SK-N-SH treated with all-trans-retinoic acid at 6 μM for 48 hours (cell line): Measurements from ENCODE around the gene WNK1.

ENCODE experiments used
- ATAC-seq: fragments of 200-7000 bp; cut with Tn5 transposase; 3 replicates; pipeline ENCODE4 v1.9.1; 2020; ENCODE audit warnings: mild to moderate bottlenecking, moderate library complexity
- BACH2 ChIP-seq: fragments of 250-450 bp; sonication (Bioruptor Pico); IDR thresholded peaks from 2 replicates; pipeline ENCODE4 v1.9.0; 2021; ENCODE audit warnings: mild to moderate bottlenecking, borderline replicate concordance
- CREB5 ChIP-seq: fragments of 250-450 bp; sonication (Bioruptor Pico); IDR thresholded peaks from 2 replicates; pipeline ENCODE4 v1.5.1; 2020; ENCODE audit warnings: low read depth, mild to moderate bottlenecking, moderate library complexity
- CSDC2 ChIP-seq: fragments of 250-450 bp; sonication (Bioruptor Pico); IDR thresholded peaks from 2 replicates; pipeline ENCODE4 v1.5.0; 2020; ENCODE audit warnings: mild to moderate bottlenecking, moderate library complexity
- CSRNP3 ChIP-seq: fragments of 250-450 bp; sonication (Bioruptor Pico); IDR thresholded peaks from 2 replicates; pipeline ENCODE4 v1.5.1; 2021; ENCODE audit warnings: mild to moderate bottlenecking, moderate library complexity
- GLIS3 ChIP-seq: fragments of 250-450 bp; sonication (Bioruptor Pico); IDR thresholded peaks from 2 replicates; pipeline ENCODE4 v1.5.0; 2020; ENCODE audit warnings: mild to moderate bottlenecking, moderate library complexity
- OSR1 ChIP-seq: fragments of 250-450 bp; sonication (Bioruptor Pico); IDR thresholded peaks from 2 replicates; pipeline ENCODE4 v1.8.0; 2022; ENCODE audit warnings: moderate library complexity, mild to moderate bottlenecking, inconsistent platforms
- PPARA ChIP-seq: fragments of 250-450 bp; sonication (Bioruptor Pico); IDR thresholded peaks from 2 replicates; pipeline ENCODE4 v1.5.0; 2020; ENCODE audit warnings: mild to moderate bottlenecking, borderline replicate concordance
- RARB ChIP-seq: fragments of 250-450 bp; sonication (Bioruptor Pico); IDR thresholded peaks from 2 replicates; pipeline ENCODE4 v1.8.0; 2021; ENCODE audit warnings: mild to moderate bottlenecking, moderate library complexity
- TCF4 ChIP-seq: fragments of 250-450 bp; sonication (Bioruptor Pico); IDR thresholded peaks from 2 replicates; pipeline ENCODE4 v1.8.0; 2021; ENCODE audit warnings: mild to moderate bottlenecking, moderate library complexity, borderline replicate concordance
- TOX ChIP-seq: fragments of 250-450 bp; sonication (Bioruptor Pico); IDR thresholded peaks from 2 replicates; pipeline ENCODE4 v1.8.0; 2021; ENCODE audit warnings: mild to moderate bottlenecking, moderate library complexity, borderline replicate concordance
- TSHZ2 ChIP-seq: fragments of 250-450 bp; sonication (Bioruptor Pico); IDR thresholded peaks from 2 replicates; pipeline ENCODE4 v1.5.0; 2020; ENCODE audit warnings: mild to moderate bottlenecking, moderate library complexity
- ZC3H10 ChIP-seq: fragments of 250-450 bp; sonication (Bioruptor Pico); IDR thresholded peaks from 2 replicates; pipeline ENCODE4 v1.5.1; 2021; ENCODE audit warnings: mild to moderate bottlenecking, moderate library complexity
- ZFP3 ChIP-seq: fragments of 250-450 bp; sonication (Bioruptor Pico); IDR thresholded peaks from 2 replicates; pipeline ENCODE4 v1.5.0; 2020; ENCODE audit warnings: mild to moderate bottlenecking, moderate library complexity
- ZNF565 ChIP-seq: fragments of 450-650 bp; formaldehyde crosslinking; conservative IDR thresholded peaks from 2 replicates; pipeline ENCODE4 v1.5.0; 2020; ENCODE audit warnings: low read depth, mild to moderate bottlenecking, moderate library complexity
- ZNF70 ChIP-seq: fragments of 450-650 bp; formaldehyde crosslinking; IDR thresholded peaks from 2 replicates; pipeline ENCODE4 v1.5.0; 2020; ENCODE audit warnings: mild to moderate bottlenecking, moderate library complexity
- ZNF8 ChIP-seq: fragments of 450-650 bp; formaldehyde crosslinking; IDR thresholded peaks from 2 replicates; pipeline ENCODE4 v1.5.0; 2020; ENCODE audit warnings: mild to moderate bottlenecking, moderate library complexity
- TF ChIP-seq, protein P1 (sequence below): fragments of 250-450 bp; sonication (Bioruptor Pico); IDR thresholded peaks from 2 replicates; pipeline ENCODE4 v1.8.0; 2020; ENCODE audit warnings: mild to moderate bottlenecking, moderate library complexity, borderline replicate concordance
- TF ChIP-seq, protein P2 (sequence below): fragments of 250-450 bp; sonication (Bioruptor Pico); IDR thresholded peaks from 2 replicates; pipeline ENCODE4 v1.8.0; 2021; ENCODE audit warnings: low read depth, mild to moderate bottlenecking, moderate library complexity, borderline replicate concordance

The WNK1 gene

DNA sequence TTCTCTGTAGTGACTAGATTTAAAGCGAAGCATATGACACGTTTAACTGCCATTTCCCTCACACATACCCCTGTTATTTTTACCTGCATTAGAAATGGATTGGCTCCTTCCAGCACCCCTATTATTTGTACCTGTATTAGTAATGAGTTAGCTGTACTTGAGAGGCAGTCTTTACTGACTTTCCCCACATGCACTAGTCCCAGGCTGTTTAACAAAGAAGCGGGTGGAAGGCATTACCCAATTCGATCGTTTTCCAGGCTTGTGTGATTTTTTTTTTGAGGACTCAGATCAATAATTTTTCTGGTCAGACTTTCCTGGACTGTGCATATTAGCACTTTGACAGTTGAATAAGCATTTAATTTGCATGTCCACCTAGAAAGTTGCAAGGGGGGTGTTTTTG lies 150.7 kb downstream of the WNK1 start:
- TF ChIP-seq TOX (no peak), TSHZ2 (CRISPR knock-in tag) (no peak), ZNF565 (CRISPR knock-in tag) (no peak), ZFP3 (CRISPR knock-in tag) (no peak), ZNF70 (CRISPR knock-in tag) (no peak), CREB5 (CRISPR knock-in tag) (no peak), RARB (CRISPR knock-in tag) (no peak), TCF4 (CRISPR knock-in tag) (no peak), PPARA (no peak), GLIS3 (CRISPR knock-in tag) (no peak), BACH2 (CRISPR knock-in tag) (no peak), ZNF8 (no peak), OSR1 (CRISPR knock-in tag) (no peak), ZC3H10 (CRISPR knock-in tag) (no peak)
- TF ChIP-seq, protein P1, sequence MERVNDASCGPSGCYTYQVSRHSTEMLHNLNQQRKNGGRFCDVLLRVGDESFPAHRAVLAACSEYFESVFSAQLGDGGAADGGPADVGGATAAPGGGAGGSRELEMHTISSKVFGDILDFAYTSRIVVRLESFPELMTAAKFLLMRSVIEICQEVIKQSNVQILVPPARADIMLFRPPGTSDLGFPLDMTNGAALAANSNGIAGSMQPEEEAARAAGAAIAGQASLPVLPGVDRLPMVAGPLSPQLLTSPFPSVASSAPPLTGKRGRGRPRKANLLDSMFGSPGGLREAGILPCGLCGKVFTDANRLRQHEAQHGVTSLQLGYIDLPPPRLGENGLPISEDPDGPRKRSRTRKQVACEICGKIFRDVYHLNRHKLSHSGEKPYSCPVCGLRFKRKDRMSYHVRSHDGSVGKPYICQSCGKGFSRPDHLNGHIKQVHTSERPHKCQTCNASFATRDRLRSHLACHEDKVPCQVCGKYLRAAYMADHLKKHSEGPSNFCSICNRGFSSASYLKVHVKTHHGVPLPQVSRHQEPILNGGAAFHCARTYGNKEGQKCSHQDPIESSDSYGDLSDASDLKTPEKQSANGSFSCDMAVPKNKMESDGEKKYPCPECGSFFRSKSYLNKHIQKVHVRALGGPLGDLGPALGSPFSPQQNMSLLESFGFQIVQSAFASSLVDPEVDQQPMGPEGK (CRISPR knock-in tag), result no peak
- TF ChIP-seq, protein P2, sequence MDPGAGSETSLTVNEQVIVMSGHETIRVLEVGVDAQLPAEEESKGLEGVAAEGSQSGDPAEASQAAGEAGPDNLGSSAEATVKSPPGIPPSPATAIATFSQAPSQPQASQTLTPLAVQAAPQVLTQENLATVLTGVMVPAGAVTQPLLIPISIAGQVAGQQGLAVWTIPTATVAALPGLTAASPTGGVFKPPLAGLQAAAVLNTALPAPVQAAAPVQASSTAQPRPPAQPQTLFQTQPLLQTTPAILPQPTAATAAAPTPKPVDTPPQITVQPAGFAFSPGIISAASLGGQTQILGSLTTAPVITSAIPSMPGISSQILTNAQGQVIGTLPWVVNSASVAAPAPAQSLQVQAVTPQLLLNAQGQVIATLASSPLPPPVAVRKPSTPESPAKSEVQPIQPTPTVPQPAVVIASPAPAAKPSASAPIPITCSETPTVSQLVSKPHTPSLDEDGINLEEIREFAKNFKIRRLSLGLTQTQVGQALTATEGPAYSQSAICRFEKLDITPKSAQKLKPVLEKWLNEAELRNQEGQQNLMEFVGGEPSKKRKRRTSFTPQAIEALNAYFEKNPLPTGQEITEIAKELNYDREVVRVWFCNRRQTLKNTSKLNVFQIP (CRISPR knock-in tag), result no peak
- ATAC-seq, result no peak

DNA sequence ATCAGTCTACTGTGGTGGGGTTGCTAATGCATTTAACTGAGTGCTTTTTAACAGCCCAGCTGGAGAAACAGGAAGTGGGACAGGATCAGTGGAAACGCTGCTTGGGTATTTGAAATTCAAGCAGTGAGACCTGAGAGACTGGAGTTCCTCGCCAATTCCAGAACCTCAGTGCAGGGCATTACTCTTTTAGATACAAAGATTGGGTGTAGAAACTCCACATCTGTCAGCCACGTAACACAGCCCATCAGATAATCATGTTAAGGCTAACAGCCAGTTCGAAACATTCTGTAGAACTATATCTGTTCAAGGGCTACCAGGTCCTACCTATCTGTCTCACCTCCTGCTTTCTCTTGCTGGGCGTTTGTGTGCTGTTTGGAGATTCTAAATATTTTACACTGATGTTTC lies 151.6 kb downstream of the WNK1 start:
- ATAC-seq, result no peak; the same call in 2 of the 3 replicates
- TF ChIP-seq ZNF8 (no peak), TCF4 (CRISPR knock-in tag) (0 out of 2 replicates have a peak, but pooled peaks have one; percentile 26)

DNA sequence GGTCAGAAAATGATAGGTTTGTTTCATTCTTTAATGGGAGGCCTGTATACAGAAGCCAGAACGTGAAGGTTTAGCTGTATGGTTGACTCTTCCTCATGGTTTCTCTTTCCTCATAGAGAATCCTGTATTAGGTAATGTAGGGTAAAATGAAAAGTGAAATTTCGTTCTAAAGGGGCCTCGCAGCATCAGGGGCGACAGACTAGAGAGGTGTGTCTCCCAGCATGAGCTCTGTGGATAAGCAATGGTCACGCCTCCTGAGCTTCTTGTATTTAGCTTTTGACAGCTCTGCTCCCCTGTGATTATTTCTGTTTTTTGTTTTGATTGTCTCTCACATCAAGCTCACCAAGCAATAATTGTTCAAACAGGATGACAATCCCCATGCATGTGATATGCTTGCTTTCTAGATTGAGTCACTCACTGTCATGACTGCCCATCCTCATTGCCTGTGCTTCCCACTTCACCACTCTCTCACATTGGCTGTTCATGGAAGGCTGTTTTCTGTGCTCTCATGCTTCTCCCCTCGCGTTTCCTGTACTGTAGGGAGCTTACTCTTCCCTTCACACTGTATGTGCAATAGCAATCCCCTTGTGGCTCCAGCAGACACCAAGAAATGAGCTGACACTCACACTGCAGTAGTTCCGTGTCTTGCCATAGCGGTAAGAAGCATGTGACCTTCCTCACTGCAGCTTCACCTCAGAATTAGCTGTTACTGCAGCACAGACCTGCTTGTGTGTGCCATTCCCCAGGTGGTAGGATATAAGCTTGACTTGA lies 153.1 kb downstream of the WNK1 start:
- no peak for TF ChIP-seq CSRNP3 (CRISPR knock-in tag)
- no peak for TF ChIP-seq GLIS3 (CRISPR knock-in tag)
- no peak for TF ChIP-seq ZNF8
- TF ChIP-seq PPARA, result no peak
- TF ChIP-seq, protein P1 (CRISPR knock-in tag), result no peak
- TF ChIP-seq CREB5 (CRISPR knock-in tag), result no peak
- TF ChIP-seq CSDC2 (CRISPR knock-in tag), result no peak
- no peak for ATAC-seq
